ENCODE results near the gene PDIA2.
"Not testable (repeated sequence)": the region's sequence is repeated elsewhere in the genome, so short reads cannot be mapped to it uniquely, and the experiment has no call there.

The PDIA2 gene

DNA sequence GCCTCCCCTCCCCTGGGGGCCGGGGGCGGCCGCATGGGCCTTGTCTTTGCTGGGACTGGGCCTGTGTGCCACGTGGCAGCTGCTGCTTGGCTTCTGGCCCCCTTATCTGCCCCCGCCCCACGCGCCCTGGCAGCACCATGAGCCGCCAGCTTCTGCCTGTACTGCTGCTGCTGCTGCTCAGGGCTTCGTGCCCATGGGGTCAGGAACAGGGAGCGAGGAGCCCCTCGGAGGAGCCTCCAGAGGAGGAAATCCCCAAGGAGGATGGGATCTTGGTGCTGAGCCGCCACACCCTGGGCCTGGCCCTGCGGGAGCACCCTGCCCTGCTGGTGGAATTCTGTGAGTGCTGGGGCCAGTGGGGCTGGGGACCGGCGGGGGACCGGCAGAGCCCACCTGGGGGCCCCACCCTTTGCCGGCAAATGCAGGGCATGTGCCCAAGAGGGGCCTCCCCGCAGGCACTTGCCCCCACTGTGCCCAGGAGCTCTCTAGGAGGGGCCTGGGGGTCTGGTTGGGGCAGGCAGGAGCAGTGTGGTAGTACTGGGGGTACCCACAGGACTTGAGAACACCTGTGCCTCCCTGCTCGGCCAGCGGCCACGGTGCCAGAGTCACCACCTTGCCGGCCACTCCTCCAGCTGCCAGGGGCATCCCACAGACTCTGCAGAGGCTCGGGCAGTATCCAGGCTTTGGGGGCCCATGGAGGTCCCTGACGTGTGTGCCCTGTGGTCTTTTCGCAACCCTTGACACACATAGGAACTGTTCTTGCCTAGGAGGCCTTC is at the start of gene PDIA2:
TSS of gene PDIA2 (plus strand) at position 132 of the 773 bp plus-strand sequence. CDS start at position 138, 6 bp downstream.
- DNase-seq (ENCODE audit: low read depth) = no peak

- DNase-seq (ENCODE audit: low read depth) = peak; percentile 90
Measured at GRCh38 chr16:234468-235305, 48.3 kb upstream of the PDIA2 start, which contains the start of gene FAM234A. FAM234A (plus strand) TSS chr16:234821; CDS start chr16:254414, 19,593 bp downstream.

DNA sequence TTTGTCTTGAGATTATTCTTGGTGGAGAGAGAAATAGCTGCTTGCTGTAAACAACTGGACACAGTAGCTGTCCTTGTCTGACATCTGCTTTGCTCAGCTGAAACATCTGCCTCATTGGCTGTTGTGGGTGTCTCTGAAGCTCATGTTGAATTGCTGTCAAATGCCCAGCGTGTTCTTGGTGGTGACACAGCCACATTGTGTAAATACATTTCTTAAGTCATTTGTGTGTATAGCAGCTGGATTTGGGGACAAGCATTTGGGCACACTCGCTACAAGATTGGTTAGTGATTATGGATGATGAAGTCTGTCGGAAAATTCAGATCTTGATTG is 43.1 kb upstream of the PDIA2 start:
- DNase-seq (ENCODE audit: low read depth) = no peak

GRCh38 chr16:240559-240958 is 42.4 kb upstream of the PDIA2 start:
- DNase-seq (ENCODE audit: low read depth) = no peak

- DNase-seq (ENCODE audit: low read depth) = no peak
Measured at GRCh38 chr16:242281-242680, 40.7 kb upstream of the PDIA2 start.

GRCh38 chr16:243348-243747 is 39.6 kb upstream of the PDIA2 start:
- no peak for DNase-seq (ENCODE audit: low read depth)

- DNase-seq (ENCODE audit: low read depth) = no peak
Measured at GRCh38 chr16:245105-245504, 37.9 kb upstream of the PDIA2 start.

DNA sequence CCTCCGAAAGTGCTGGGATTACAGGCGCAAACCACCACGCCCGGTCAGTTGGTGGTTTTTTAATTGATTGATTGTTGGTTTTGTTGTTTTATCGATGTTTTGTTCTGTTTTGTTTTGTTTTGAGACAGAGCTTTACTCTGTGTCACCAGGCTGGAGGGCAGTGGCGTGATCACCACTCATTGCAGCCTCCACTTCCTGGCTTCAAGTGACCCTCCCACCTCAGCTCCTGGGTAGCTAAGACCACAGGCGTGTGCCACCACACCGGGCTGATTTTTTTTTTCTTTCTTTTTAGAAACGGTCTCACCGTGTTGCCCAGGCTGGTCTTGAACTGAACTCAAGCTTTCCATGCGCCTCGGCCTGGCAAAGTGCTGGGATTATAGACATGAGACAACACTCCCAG is 35.9 kb upstream of the PDIA2 start:
- no peak for DNase-seq (ENCODE audit: low read depth)

- DNase-seq (ENCODE audit: low read depth) = no peak
Measured at GRCh38 chr16:249431-249830, 33.5 kb upstream of the PDIA2 start.

DNA sequence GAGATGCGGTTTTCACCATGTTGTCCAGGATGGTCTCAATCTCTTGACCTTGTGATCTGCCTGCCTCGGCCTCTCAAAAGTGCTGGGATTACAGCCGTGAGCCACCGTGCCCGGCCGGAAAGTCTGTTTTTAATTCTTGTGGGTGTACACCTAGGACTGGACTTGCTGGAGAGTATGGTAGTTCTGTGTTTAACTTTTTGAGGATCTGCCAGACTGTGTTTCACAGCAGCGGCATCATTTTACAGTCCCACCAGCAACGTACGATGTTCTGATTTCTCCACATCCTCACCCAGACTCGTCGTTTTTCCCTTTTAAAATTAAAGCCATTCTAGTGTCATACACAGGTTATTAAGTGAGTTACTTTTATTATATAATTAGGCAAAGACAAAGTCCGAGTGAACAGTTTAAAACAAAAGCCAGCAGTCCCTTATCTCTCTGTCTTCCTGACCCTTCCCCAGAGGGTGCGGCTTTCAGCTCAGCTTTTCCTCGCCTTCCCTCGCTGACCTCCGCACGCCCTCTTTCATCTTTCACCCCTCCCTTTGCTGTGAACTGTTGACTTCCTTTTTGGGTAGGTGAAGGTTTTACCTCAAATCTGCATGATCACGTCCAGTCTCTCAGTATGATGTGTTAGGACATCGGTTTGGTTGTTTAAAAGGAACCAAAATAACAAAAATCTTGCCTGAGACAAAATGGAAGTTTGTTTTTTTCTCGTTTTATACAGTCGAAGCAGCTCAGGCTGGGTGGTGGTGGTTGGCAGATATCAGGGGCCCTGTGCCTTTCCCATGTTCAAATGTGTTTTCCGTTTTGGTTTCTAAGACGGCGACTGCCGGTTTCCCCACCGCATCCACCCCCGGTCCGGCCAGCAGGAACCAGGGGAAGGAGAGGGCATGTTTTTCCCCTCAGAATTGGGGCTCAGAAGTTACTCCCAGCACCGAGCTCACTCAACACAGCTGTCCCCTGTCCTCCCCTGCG is 30.3 kb upstream of the PDIA2 start:
- no peak for DNase-seq (ENCODE audit: low read depth)

- no peak for DNase-seq (ENCODE audit: low read depth)
Measured at GRCh38 chr16:253833-254232, 29.1 kb upstream of the PDIA2 start.

DNA sequence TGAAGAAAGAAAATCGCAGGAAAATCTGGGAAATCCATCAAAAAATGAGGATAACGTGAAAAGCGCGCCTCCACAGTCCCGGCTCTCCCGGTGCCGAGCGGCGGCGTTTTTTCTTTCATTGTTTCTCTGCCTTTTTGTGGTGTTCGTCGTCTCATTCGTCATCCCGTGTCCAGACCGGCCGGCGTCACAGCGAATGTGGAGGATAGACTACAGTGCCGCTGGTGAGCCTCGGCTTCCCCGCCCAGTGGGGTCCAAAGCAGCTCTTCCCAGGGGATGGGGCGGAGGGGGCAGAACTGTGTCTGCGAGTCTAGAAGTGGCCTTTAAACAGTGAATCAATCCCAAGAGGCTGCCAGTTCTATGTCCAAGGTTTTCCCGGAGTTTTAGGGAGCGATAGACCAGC is 28.5 kb upstream of the PDIA2 start:
- no peak for DNase-seq (ENCODE audit: low read depth)

GRCh38 chr16:255183-255582 is 27.8 kb upstream of the PDIA2 start:
- DNase-seq (ENCODE audit: low read depth) = no peak

- DNase-seq (ENCODE audit: low read depth) = not testable (repeated sequence)
Measured at GRCh38 chr16:258091-258490, 24.9 kb upstream of the PDIA2 start.

DNA sequence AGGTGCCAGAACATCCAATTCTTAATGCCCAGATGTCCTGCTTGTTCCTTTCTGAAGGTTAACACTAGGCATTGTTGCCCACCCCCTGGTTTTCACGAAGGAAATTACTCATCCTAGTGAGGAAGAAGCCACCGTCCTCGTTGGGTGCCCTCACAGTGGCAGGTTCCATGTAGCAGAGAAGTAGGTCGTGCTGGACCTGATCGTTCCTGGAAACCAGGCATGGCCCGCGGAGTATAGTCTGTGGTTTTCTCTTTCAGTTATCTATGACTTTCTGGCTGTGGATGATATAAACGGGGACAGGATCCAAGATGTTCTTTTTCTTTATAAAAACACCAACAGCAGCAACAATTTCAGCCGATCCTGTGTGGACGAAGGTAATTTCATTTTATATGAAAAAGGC is 23.7 kb upstream of the PDIA2 start:
- DNase-seq (ENCODE audit: low read depth) = no peak

DNA sequence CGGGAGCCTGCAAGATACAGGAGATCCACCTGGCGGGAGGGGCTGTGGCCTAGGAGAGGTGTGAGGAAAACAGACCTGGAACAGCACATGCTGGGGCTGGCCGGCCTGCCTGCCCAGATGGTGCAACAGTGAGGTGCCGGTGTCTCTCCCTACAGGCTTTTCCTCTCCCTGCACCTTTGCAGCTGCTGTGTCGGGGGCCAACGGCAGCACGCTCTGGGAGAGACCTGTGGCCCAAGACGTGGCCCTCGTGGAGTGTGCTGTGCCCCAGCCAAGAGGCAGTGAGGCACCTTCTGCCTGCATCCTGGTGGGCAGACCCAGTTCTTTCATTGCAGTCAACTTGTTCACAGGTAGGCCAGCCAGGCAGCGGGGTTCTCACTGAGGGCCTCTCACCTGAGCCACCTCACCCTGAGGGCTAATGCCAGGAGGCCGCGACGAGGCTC is 23.1 kb upstream of the PDIA2 start:
- no peak for DNase-seq (ENCODE audit: low read depth)

- DNase-seq (ENCODE audit: low read depth) = no peak
Measured at GRCh38 chr16:260326-260725, 22.6 kb upstream of the PDIA2 start.

DNA sequence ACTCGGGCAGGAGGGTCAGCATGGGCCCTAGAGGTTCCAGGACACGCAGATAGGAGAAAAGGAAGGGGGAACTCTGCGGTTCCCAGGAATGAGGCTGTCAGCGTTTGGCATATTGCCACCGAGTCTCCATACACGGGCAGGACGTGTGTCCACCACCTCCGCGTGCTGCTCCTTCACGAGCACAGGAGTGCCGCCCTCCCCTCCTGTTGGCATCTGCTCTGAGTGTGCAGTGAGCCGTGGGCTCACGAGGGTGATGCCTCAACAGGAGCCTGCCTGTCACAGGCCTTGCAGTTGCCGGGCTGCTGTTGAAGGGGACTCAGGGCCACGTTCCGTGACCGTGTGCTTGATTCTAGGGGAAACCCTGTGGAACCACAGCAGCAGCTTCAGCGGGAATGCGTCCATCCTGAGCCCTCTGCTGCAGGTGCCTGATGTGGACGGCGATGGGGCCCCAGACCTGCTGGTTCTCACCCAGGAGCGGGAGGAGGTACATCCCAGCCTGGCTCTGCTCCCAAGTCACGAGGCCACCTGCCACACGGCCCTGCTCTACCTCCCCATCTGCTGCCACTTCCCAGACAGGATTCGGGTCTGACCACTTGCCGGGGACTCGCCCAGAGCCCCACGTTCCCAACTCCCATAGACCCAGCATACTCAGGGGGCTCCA is 21.8 kb upstream of the PDIA2 start:
- DNase-seq (ENCODE audit: low read depth) = no peak

GRCh38 chr16:262121-262745 is 20.7 kb upstream of the PDIA2 start:
- DNase-seq (ENCODE audit: low read depth) = no peak

- no peak for DNase-seq (ENCODE audit: low read depth)
Measured at GRCh38 chr16:263182-263774, 19.7 kb upstream of the PDIA2 start.

DNA sequence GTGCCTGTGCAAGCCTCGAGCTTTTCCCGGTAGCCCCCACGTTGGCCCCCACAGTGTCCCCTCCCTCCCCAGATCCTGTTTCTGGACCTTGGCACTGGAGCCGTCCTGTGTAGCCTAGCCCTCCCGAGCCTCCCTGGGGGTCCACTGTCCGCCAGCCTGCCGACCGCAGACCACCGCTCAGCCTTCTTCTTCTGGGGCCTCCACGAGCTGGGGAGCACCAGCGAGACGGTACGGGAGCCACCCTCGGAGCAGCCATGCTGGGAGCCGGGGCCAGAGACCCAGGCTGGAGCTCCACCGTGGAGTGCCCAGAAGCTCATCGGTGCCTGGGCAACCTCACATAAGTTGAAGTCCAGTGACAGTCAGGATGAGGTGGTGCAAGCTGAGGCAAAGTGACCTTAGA is 19.0 kb upstream of the PDIA2 start:
- DNase-seq (ENCODE audit: low read depth) = no peak

Data from activated gamma-delta T cell treated with anti-CD3 and anti-CD28 coated beads, Interleukin-2, amount 50 U/mL, for 16 hours (primary cell).